T-helper 17 cell (primary cell): ENCODE data around the gene CDH22. TPM values are rescaled to one million over a fixed set of nuclear protein-coding genes. Genes with fewer than 3 reads are reported as not detected.

Source experiments
- ATAC-seq: fragments of 150-1000 bp; cut with Tn5 transposase; 2 replicates; pipeline ENCODE4 v1.10.0; 2021; ENCODE audit warnings: mild to moderate bottlenecking, moderate library complexity
- DNase-seq, 3 donors: peaks; one replicate each; pipeline versions ENCODE4 v3.0.0 to v3.0.0-alpha.2; 2020 to 2021
- H3K9me3 ChIP-seq: one replicate; pipeline ENCODE4 v1.7.0; 2013; ENCODE audit warnings: low read length, mild to moderate bottlenecking; ENCODE audit not compliant: control insufficient read depth, poor library complexity, severe bottlenecking
- H3K27ac Mint-ChIP-seq: one replicate; pipeline ENCODE4 v1.8.0; 2022; ENCODE audit warnings: mild to moderate bottlenecking, moderate library complexity, mixed read lengths
- H3K27me3 Mint-ChIP-seq: one replicate; pipeline ENCODE4 v1.8.0; 2022; ENCODE audit warnings: mixed read lengths
- H3K36me3 Mint-ChIP-seq: one replicate; pipeline ENCODE4 v1.8.0; 2022; ENCODE audit warnings: low read depth, mixed read lengths
- H3K4me1 Mint-ChIP-seq: one replicate; pipeline ENCODE4 v1.8.0; 2022; ENCODE audit warnings: mild to moderate bottlenecking, mixed read lengths
- H3K4me3 Mint-ChIP-seq: one replicate; pipeline ENCODE4 v1.8.0; 2022; ENCODE audit warnings: mild to moderate bottlenecking, moderate library complexity, mixed read lengths
- total RNA-seq, 4 donors: library from RNA in 2 of 4; stranded (reverse) in 2 of 4; gene quantifications; one replicate each; pipeline ENCODE4 v1.2.3 and lab custom pipeline; 2022 to 2026

CDH22 gene
- total RNA-seq, 2 donors from 2014 or later = not detected

DNA sequence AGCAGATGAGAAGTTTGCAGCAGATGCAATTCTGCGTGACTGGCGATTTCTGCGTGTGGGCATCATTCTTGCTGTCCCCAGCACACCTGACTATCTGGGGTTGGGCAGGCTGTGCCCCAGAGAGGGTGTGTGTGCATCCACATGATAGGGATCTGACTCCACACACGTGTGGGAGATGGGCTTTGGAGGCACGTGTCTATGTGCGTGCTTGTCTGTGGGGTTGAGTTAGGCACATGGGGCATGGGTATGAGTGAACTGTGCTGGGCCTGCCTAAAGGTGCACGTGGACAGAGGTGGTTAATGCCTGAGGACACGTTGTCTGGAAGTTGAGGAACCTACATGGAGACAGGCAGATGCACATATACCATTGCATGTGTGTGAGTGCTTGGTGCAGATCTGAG is 139.9 kb downstream of the CDH22 start:
- Mint-ChIP-seq H3K36me3 (peaks cover 9% of the 10 kb centered on the region), H3K27me3 (peaks cover 86% of the 10 kb centered on the region), H3K27ac (no peak overlapping the region), H3K4me3 (no peak overlapping the region), H3K4me1 (peaks cover 2% of the 10 kb centered on the region)
- H3K9me3 ChIP-seq = no peaks in the 10 kb centered on the region
- DNase-seq (no peak), ATAC-seq (no peak)

DNA sequence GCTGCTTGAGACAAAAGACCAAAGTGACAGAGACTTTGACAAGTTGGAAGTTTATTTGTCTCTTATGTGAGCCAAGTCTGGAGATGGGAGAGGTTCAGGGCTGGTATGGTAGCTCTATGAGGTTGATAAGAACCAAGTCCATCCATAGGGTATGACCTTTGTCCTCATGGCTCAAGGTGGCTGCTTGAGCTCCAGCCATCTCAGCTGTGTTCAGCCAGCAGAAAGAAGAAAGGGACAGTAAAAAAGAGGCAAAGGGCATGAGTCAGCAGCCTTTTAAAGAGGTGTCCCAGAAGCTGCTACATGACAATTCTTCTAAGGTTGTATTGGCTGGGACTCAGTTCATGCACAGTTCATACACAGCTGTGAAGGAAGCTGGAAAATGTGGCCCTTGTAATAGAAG is 141.2 kb downstream of the CDH22 start:
- peaks cover 7% of the 10 kb centered on the region for H3K36me3 Mint-ChIP-seq

DNA sequence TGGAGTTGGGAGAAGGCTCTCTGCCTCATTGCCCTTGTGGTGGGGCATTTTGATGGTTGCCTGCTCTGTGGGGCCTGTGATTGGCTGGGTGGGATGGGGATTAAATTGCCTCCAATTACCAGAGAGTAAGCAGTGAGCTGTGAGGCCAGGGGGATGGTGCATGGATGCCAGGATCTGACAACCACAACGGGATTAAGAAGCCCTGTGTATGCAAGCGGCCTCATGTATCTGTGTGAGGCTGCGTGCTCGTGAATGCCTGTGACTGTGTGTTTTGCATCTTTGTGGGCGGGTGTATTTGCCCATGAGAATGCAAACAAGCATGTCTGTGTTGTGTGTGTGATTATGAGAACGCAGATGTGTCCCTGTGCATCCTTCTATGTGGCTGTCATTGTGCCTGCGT is 144.0 kb downstream of the CDH22 start:
- Mint-ChIP-seq H3K27ac (no peak overlapping the region), H3K36me3 (peaks cover 7% of the 10 kb centered on the region), H3K27me3 (peaks cover 75% of the 10 kb centered on the region), H3K4me1 (peaks cover 4% of the 10 kb centered on the region), H3K4me3 (no peak overlapping the region)
- ATAC-seq = no peak
- no peaks in the 10 kb centered on the region for H3K9me3 ChIP-seq
- no peak for DNase-seq

More for the DNA sequence above, 141.2 kb downstream of the CDH22 start:
- Mint-ChIP-seq H3K27ac (peak overlapping the region; percentile 8), H3K4me1 (peaks cover 2% of the 10 kb centered on the region), H3K27me3 (peaks cover 83% of the 10 kb centered on the region), H3K4me3 (no peak overlapping the region)
- ATAC-seq (no peak), DNase-seq (no peak)
- no peaks in the 10 kb centered on the region for H3K9me3 ChIP-seq

DNA sequence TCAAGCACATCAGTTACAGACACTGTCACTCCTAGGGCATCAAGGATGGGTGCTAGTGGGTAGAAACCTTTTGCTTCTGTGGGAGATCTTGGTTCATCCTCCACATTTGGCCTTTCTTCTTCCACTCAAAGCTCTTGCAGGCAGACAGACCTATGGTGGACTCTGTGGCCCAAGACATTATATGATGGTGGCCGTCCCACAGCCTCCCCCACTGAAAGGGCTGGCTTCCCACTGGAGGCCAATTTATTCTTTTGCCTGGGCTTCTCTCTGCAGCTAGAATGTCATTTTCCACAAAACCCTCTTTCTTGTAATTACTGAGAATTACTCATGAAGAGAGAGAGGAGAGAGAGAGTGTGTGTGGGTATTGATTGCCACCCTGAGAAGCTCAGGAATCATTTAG is 146.4 kb downstream of the CDH22 start:
- no peak for DNase-seq
- H3K9me3 ChIP-seq = no peaks in the 10 kb centered on the region
- no peak for ATAC-seq
- H3K27me3 Mint-ChIP-seq = peaks cover 70% of the 10 kb centered on the region
- H3K4me1 Mint-ChIP-seq = peaks cover 4% of the 10 kb centered on the region
- peaks cover 7% of the 10 kb centered on the region for H3K36me3 Mint-ChIP-seq
- no peak overlapping the region for H3K4me3 Mint-ChIP-seq
- no peak overlapping the region for H3K27ac Mint-ChIP-seq

DNA sequence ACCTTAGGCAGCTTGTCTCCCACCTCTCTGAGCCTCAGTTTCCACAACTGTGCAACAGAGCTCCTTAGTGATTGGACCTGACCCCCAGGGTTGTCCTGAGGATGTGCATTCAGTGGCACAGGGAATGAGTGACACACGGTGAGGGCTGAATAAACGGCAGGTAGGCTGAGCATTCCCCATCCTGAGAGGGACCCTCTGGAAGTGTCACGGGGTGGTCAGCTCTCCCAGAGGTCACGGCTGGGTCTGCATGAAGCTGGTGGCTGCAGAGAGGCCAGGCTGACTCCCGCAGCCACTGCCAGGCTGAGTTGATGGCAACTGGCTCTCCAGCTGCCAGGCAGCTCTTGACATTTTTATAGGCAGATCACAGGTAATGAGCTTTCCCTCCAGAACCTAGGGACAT is 147.6 kb downstream of the CDH22 start:
- no peak for ATAC-seq
- Mint-ChIP-seq H3K27me3 (peaks cover 64% of the 10 kb centered on the region), H3K27ac (no peak overlapping the region), H3K36me3 (peaks cover 3% of the 10 kb centered on the region), H3K4me3 (no peak overlapping the region), H3K4me1 (peaks cover 7% of the 10 kb centered on the region)
- no peak for DNase-seq
- no peaks in the 10 kb centered on the region for H3K9me3 ChIP-seq

DNA sequence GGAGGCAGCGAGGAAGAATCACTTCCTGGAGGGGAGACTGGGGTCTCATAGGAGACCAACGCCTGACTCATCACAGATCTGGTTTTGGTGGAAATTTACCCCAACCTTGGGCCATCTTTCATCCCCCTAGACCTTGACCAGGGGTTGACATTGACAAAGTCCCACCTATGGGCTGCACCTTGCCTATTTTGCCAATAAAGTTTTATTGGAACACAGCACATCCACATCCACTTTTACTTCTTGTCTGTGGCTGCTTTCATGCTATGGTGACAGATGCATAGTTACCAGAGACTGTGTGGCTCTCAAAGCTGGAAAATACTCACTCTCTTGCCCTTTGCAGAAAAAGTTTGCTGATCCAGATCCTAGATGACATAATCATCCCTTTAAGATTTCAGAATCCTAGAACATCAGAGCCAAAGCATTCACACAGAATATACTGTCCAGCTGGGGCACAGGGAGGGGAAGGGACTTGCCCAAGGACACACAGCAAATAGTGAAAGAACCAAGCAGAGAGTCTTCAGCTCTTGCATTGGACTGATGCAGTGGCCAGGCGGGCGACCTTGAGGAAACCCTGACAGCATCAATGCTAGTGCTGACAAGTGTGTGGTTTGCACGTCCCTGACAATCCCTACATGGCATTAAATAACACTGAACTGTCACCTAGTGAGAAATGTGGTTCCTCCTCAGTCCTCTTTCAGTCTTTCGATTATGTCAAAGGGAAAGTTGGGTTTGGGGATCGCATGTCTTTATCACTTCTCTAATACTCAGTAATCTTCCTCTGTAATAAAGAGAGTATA is 149.0 kb downstream of the CDH22 start:
- peaks cover 3% of the 10 kb centered on the region for H3K36me3 Mint-ChIP-seq
- ATAC-seq = no peak

DNA sequence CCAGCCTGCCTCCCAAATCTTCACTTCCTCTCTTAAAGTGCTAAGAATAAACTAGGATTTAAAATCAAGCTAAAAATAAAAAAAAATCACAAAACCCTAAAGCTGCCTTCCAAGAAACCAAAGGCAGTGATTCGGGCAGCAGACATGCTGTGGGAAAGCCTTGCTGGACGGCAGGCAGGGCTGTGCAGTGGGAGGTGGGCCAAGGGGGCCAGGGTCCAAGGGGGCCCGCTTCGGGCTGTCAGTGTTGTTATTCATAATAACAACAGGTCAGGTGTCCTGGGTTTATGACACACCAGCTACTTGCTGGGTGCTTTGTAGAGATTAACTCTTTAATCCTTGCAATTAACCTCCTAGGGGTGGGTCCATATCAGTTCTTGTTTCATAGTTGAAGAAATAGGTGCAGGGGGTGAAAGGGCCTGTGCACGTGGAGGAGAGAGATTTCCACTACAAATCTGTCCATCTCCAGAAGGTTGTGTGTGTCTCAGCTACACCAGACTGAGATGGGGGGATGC is 149.8 kb downstream of the CDH22 start:
- no peak overlapping the region for H3K27ac Mint-ChIP-seq
- H3K4me3 Mint-ChIP-seq = no peak overlapping the region
- DNase-seq = no peak
- H3K36me3 Mint-ChIP-seq = peaks cover 3% of the 10 kb centered on the region
- H3K27me3 Mint-ChIP-seq = peaks cover 60% of the 10 kb centered on the region
- ATAC-seq = no peak
- peaks cover 15% of the 10 kb centered on the region for H3K4me1 Mint-ChIP-seq
- H3K9me3 ChIP-seq = no peaks in the 10 kb centered on the region

More for the DNA sequence above, 149.0 kb downstream of the CDH22 start:
- Mint-ChIP-seq H3K27me3 (peaks cover 68% of the 10 kb centered on the region), H3K4me3 (no peak overlapping the region), H3K27ac (no peak overlapping the region), H3K4me1 (peaks cover 15% of the 10 kb centered on the region)
- H3K9me3 ChIP-seq = no peaks in the 10 kb centered on the region
- no peak for DNase-seq

DNA sequence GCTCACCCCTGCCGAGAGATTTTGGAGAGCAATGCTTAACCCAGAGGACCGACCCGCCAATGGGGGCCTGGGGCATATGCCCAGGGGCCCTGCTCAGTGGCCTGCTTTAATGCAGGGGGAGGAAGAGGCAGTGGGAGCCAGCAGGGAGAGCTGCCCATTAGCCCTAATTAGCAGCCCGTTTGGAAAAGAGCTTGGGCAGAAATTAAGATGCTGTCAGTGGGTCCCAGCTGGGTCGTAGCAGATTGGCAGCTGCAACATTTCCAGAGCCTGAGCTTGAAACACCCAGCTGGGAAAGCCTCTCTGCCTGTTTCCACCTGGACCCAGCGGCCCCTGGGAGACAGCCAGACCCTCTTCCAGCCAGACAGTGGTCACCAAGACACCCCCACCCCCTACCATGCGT is 150.7 kb downstream of the CDH22 start:
- DNase-seq = no peak
- Mint-ChIP-seq H3K4me3 (no peak overlapping the region), H3K27ac (no peak overlapping the region), H3K4me1 (peaks cover 15% of the 10 kb centered on the region), H3K36me3 (peaks cover 3% of the 10 kb centered on the region), H3K27me3 (peaks cover 51% of the 10 kb centered on the region)
- H3K9me3 ChIP-seq = no peaks in the 10 kb centered on the region
- no peak for ATAC-seq

DNA sequence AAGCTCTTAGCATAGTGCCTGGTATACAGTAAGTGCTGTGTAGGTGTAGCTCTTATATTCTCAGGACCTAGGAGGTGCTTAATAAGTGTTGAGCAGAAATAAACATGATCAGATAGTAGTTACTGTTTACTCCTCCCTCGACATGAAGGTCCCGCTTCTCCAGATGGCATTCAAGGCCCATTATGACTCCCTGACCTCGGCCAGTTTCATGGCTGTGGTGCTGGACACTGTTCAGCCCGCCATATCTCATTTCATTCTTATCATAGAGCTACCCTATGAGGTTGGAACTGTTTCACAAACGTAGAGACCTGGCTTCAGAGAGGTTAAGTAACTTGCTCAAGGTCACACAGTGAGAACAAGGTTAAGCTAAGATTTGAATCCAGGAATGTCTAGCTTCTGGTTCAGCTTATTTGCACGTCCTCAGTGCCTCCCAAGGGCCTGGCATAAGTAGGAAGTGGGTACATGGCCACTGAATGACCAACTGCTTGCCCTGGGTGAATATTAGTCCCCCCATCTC is 151.2 kb downstream of the CDH22 start:
- no peak for ATAC-seq
- H3K4me3 Mint-ChIP-seq = no peak overlapping the region
- H3K27me3 Mint-ChIP-seq = peaks cover 54% of the 10 kb centered on the region
- H3K36me3 Mint-ChIP-seq = peaks cover 3% of the 10 kb centered on the region
- no peak overlapping the region for H3K27ac Mint-ChIP-seq
- peaks cover 15% of the 10 kb centered on the region for H3K4me1 Mint-ChIP-seq
- DNase-seq = no peak
- H3K9me3 ChIP-seq = no peaks in the 10 kb centered on the region

DNA sequence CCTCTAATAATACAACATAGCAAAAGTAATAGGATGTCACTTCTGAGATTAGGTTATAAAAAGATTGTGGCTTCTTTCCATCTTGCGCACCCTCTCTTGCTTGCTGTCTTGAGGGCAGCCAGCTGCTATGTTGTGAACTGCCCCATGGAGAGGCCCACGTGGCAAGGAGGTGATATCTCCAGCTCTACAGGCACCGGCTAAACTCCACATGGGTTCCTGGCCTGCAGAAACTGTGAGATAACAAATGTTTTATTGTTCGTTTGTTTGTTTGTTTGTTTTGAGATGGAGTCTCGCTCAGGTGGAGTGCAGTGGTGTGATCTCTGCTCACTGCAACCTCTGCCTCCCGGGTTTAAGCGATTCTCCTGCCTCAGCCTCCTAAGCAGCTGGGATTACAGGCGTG is 152.2 kb downstream of the CDH22 start:
- Mint-ChIP-seq H3K4me3 (no peak overlapping the region), H3K27me3 (peaks cover 54% of the 10 kb centered on the region), H3K4me1 (peaks cover 15% of the 10 kb centered on the region), H3K27ac (no peak overlapping the region), H3K36me3 (peaks cover 3% of the 10 kb centered on the region)
- no peak for ATAC-seq
- no peaks in the 10 kb centered on the region for H3K9me3 ChIP-seq
- DNase-seq = no peak

DNA sequence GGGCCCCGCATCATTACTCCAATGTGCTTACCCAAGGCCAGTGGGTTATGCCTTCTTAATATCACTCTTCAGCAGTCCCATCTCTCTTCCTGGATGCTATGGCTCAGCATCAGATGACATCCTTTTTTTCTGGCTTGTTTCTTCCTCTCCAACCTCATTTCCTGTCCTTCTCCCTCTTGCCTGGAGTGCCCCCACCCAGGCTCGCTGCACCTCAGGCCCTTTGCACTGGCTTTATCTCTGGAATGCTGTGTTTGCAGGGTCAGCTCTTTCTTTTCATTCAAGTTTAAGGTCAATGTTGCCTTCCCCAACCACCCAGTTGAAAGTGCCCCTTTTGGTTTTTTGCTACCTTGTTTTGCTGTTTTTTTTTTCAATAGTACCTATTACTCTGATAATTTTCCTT is 153.5 kb downstream of the CDH22 start:
- Mint-ChIP-seq H3K27me3 (peaks cover 44% of the 10 kb centered on the region), H3K4me3 (no peak overlapping the region), H3K27ac (no peak overlapping the region), H3K4me1 (peaks cover 14% of the 10 kb centered on the region), H3K36me3 (peaks cover 3% of the 10 kb centered on the region)
- H3K9me3 ChIP-seq = no peaks in the 10 kb centered on the region
- no peak for DNase-seq
- ATAC-seq = no peak

DNA sequence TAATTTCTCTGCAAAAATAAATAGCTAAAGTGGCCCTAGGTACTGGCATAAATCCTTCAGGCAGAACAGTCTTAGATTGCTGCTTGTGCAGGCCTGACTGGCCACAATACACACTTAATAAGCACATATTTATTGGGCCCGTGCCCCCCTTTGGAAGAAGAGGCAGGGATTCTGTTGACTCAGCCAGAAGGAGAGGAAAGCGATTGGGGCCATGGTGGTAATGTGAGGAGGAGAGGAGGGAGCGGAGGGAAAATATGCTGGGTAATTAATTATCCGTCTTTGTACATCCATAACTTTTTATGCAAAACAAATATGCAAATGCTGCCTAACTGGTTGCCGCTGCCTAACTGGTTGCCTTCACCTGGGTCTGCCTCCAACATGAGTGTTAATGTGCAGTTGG is 154.0 kb downstream of the CDH22 start:
- ATAC-seq = no peak
- Mint-ChIP-seq H3K36me3 (peaks cover 3% of the 10 kb centered on the region), H3K4me1 (peaks cover 12% of the 10 kb centered on the region), H3K27me3 (peaks cover 41% of the 10 kb centered on the region), H3K4me3 (no peak overlapping the region), H3K27ac (no peak overlapping the region)
- no peak for DNase-seq
- H3K9me3 ChIP-seq = no peaks in the 10 kb centered on the region

DNA sequence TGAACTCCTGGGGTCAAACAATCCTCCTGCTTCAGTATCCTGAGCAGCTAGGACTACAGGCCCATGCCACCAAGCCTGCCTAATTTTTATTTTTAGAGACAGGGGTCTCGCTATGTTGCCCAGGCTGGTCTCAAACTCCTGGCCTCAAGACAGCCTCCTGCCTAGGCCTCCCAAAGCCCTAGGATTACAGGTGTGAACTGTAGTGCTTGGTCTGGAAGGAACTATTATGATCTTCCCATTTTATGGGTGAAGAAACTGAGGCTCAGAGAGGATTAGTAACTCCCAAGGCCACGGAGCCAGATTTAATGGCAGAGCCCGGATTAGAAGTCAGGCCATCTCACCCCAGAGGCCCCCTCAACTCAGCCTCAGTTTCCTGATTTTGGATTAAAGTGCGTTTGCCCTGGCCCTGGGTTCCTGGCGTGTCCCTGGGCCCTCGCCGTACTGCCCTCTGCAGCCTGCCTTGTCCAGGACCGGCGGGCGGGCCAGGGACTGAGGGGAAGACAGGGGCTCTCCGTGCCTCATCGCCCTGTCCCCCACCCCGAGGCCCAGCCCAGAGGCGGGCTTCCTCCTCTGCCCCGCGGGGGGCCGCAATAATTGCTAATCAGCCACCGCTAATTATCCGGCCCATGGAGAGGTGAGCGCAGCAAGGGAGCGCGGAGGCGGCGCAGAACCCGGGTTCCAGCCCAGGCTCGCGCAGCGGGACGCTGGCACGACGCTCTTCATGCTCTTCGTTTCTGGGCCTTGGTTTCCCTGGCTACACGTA is 155.3 kb downstream of the CDH22 start:
- H3K36me3 Mint-ChIP-seq = peaks cover 3% of the 10 kb centered on the region

More for the DNA sequence above, 155.3 kb downstream of the CDH22 start:
- no peak overlapping the region for H3K4me3 Mint-ChIP-seq
- ATAC-seq = no peak
- DNase-seq = no peak
- peaks cover 34% of the 10 kb centered on the region for H3K27me3 Mint-ChIP-seq
- peaks cover 12% of the 10 kb centered on the region for H3K4me1 Mint-ChIP-seq
- no peak overlapping the region for H3K27ac Mint-ChIP-seq
- H3K9me3 ChIP-seq = no peaks in the 10 kb centered on the region
